Natural killer cell treated with Interleukin-12 subunit alpha and Interleukin-12 subunit beta and Interleukin-15 and Interleukin-18, amount 100 ng/mL, for 72 hours (primary cell): Measurements from ENCODE around the gene ACOXL. TPM values are rescaled to one million over a fixed set of nuclear protein-coding genes. Genes with fewer than 3 reads are reported as not detected.

ENCODE experiments used
- ATAC-seq, 2 donors: fragments of 150-1000 bp; cut with Tn5 transposase in 1 of 2; sonication (Bioruptor Pico), chemical (Tn5 transposase) in 1 of 2; 2 replicates each; pipeline ENCODE4 v1.10.0; 2021
- DNase-seq: peaks from one replicate; pipeline ENCODE4 v3.0.0; 2022; ENCODE audit warnings: low spot score
- H3K27ac Mint-ChIP-seq, 2 donors: 1 replicate in 1 of 2; 2 replicates in 1 of 2; pipeline ENCODE4 v1.8.0; 2022; ENCODE audit warnings: mixed read lengths in 2 of 2, mild to moderate bottlenecking in 1 of 2, moderate library complexity in 1 of 2
- H3K27me3 Mint-ChIP-seq, 2 donors: 1 replicate in 1 of 2; 2 replicates in 1 of 2; pipeline ENCODE4 v1.8.0; 2022; ENCODE audit warnings: mixed read lengths in 2 of 2
- H3K36me3 Mint-ChIP-seq: one replicate; pipeline ENCODE4 v1.8.0; 2022; ENCODE audit warnings: mixed read lengths
- H3K4me1 Mint-ChIP-seq, 2 donors: 1 replicate in 1 of 2; 2 replicates in 1 of 2; pipeline ENCODE4 v1.8.0; 2022; ENCODE audit warnings: low read depth in 2 of 2, mixed read lengths in 2 of 2, mild to moderate bottlenecking in 1 of 2
- H3K4me3 Mint-ChIP-seq: one replicate; pipeline ENCODE4 v1.8.0; 2022; ENCODE audit warnings: mixed read lengths
- H3K9me3 Mint-ChIP-seq: 2 replicates; pipeline ENCODE4 v1.8.0; 2022; ENCODE audit warnings: mixed read lengths
- total RNA-seq, 2 donors: library from RNA; stranded (reverse); gene quantifications; one replicate each; pipeline ENCODE4 v1.2.3, GENCODE V29; 2022

ACOXL gene
- total RNA-seq, 2 donors from 2014 or later: 1.4 to 2.5 TPM

GRCh38 chr2:110881908-110882307 lies 149.5 kb downstream of the ACOXL start:
- peak overlapping the region in 1 of 2 donors; percentile 26 for H3K27ac Mint-ChIP-seq
- H3K4me1 Mint-ChIP-seq: peaks cover 17 to 25% of the 10 kb centered on the region in 2 donors
- no peak for DNase-seq
- peaks cover 6 to 14% of the 10 kb centered on the region in 2 donors for H3K27me3 Mint-ChIP-seq
- H3K4me3 Mint-ChIP-seq: peak overlapping the region; percentile 72
- ATAC-seq: peak; percentile 87 to 97
- peaks cover 3% of the 10 kb centered on the region for H3K9me3 Mint-ChIP-seq
- peaks cover 16% of the 10 kb centered on the region for H3K36me3 Mint-ChIP-seq

- H3K36me3 Mint-ChIP-seq: peaks cover 8% of the 10 kb centered on the region
- peaks cover 11 to 12% of the 10 kb centered on the region in 2 donors for H3K4me1 Mint-ChIP-seq
- H3K27ac Mint-ChIP-seq: no peak overlapping the region
- no peak overlapping the region for H3K4me3 Mint-ChIP-seq
- H3K27me3 Mint-ChIP-seq: peaks cover 4 to 12% of the 10 kb centered on the region in 2 donors
- DNase-seq: no peak
- no peak for ATAC-seq
- H3K9me3 Mint-ChIP-seq: peaks cover 3% of the 10 kb centered on the region
Observed at GRCh38 chr2:110883406-110883805, 151.0 kb downstream of the ACOXL start.

GRCh38 chr2:110885256-110885655 lies 152.9 kb downstream of the ACOXL start:
- H3K27ac Mint-ChIP-seq: no peak overlapping the region
- H3K27me3 Mint-ChIP-seq: peaks cover 7% of the 10 kb centered on the region in 2 donors
- ATAC-seq: no peak
- no peak overlapping the region for H3K4me3 Mint-ChIP-seq
- no peak for DNase-seq
- H3K4me1 Mint-ChIP-seq: peaks cover 11 to 12% of the 10 kb centered on the region in 2 donors
- peaks cover 3% of the 10 kb centered on the region for H3K9me3 Mint-ChIP-seq
- peaks cover 7% of the 10 kb centered on the region for H3K36me3 Mint-ChIP-seq

- no peak overlapping the region for H3K27ac Mint-ChIP-seq
- no peaks in the 10 kb centered on the region for H3K9me3 Mint-ChIP-seq
Observed at GRCh38 chr2:110886826-110887573, 154.6 kb downstream of the ACOXL start.

GRCh38 chr2:110888411-110888810 lies 156.0 kb downstream of the ACOXL start:
- DNase-seq (no peak), ATAC-seq (no peak)
- Mint-ChIP-seq H3K4me1 (peaks cover 0 to 3% of the 10 kb centered on the region in 2 donors), H3K36me3 (no peaks in the 10 kb centered on the region), H3K27ac (no peak overlapping the region), H3K27me3 (peaks cover 7% of the 10 kb centered on the region in 2 donors), H3K9me3 (no peaks in the 10 kb centered on the region), H3K4me3 (no peak overlapping the region)

More at GRCh38 chr2:110886826-110887573, 154.6 kb downstream of the ACOXL start:
- H3K27me3 Mint-ChIP-seq: peaks cover 4 to 7% of the 10 kb centered on the region in 2 donors
- DNase-seq (no peak), ATAC-seq (no peak)
- H3K4me1 Mint-ChIP-seq: peaks cover 4 to 5% of the 10 kb centered on the region in 2 donors
- H3K36me3 Mint-ChIP-seq: no peaks in the 10 kb centered on the region
- no peak overlapping the region for H3K4me3 Mint-ChIP-seq

- Mint-ChIP-seq H3K9me3 (peaks cover 3% of the 10 kb centered on the region), H3K27ac (no peak overlapping the region), H3K27me3 (peaks cover 13 to 23% of the 10 kb centered on the region in 2 donors), H3K4me1 (peaks cover 0 to 3% of the 10 kb centered on the region in 2 donors), H3K36me3 (peaks cover 20% of the 10 kb centered on the region), H3K4me3 (no peak overlapping the region)
- ATAC-seq (no peak), DNase-seq (no peak)
Observed at GRCh38 chr2:110891626-110892025, 159.3 kb downstream of the ACOXL start.

GRCh38 chr2:110896226-110896625 lies 163.9 kb downstream of the ACOXL start:
- H3K4me1 Mint-ChIP-seq: no peaks in the 10 kb centered on the region
- H3K36me3 Mint-ChIP-seq: peaks cover 20% of the 10 kb centered on the region
- peaks cover 14 to 23% of the 10 kb centered on the region in 2 donors for H3K27me3 Mint-ChIP-seq
- DNase-seq: no peak
- no peak overlapping the region for H3K27ac Mint-ChIP-seq
- H3K4me3 Mint-ChIP-seq: no peak overlapping the region
- peaks cover 3% of the 10 kb centered on the region for H3K9me3 Mint-ChIP-seq
- no peak for ATAC-seq

GRCh38 chr2:110897966-110898365 lies 165.6 kb downstream of the ACOXL start:
- H3K27me3 Mint-ChIP-seq: peaks cover 13 to 23% of the 10 kb centered on the region in 2 donors
- ATAC-seq (no peak), DNase-seq (no peak)
- H3K36me3 Mint-ChIP-seq: peaks cover 20% of the 10 kb centered on the region
- H3K4me1 Mint-ChIP-seq: no peaks in the 10 kb centered on the region
- peak overlapping the region in 1 of 2 donors; percentile 8 for H3K27ac Mint-ChIP-seq
- peaks cover 3% of the 10 kb centered on the region for H3K9me3 Mint-ChIP-seq
- no peak overlapping the region for H3K4me3 Mint-ChIP-seq

- Mint-ChIP-seq H3K9me3 (peaks cover 6% of the 10 kb centered on the region), H3K27me3 (peaks cover 17 to 18% of the 10 kb centered on the region in 2 donors), H3K4me1 (peaks cover 9 to 14% of the 10 kb centered on the region in 2 donors), H3K4me3 (no peak overlapping the region), H3K27ac (no peak overlapping the region), H3K36me3 (peaks cover 14% of the 10 kb centered on the region)
- DNase-seq: no peak
- ATAC-seq: no peak
Observed at GRCh38 chr2:110900191-110900590, 167.8 kb downstream of the ACOXL start.

- H3K27me3 Mint-ChIP-seq: peaks cover 0 to 9% of the 10 kb centered on the region in 2 donors
- peaks cover 3% of the 10 kb centered on the region for H3K9me3 Mint-ChIP-seq
- H3K27ac Mint-ChIP-seq: peak overlapping the region in 1 of 2 donors; percentile 10
- H3K4me1 Mint-ChIP-seq: peaks cover 11 to 20% of the 10 kb centered on the region in 2 donors
- ATAC-seq: no peak
- no peaks in the 10 kb centered on the region for H3K36me3 Mint-ChIP-seq
- H3K4me3 Mint-ChIP-seq: no peak overlapping the region
- no peak for DNase-seq
Observed at GRCh38 chr2:110903548-110903947, 171.2 kb downstream of the ACOXL start.

- peaks cover 12 to 26% of the 10 kb centered on the region in 2 donors for H3K4me1 Mint-ChIP-seq
- H3K36me3 Mint-ChIP-seq: no peaks in the 10 kb centered on the region
- H3K9me3 Mint-ChIP-seq: peaks cover 3% of the 10 kb centered on the region
- peak in 1 of 2 donors; percentile 34 for ATAC-seq
- peaks cover 0 to 9% of the 10 kb centered on the region in 2 donors for H3K27me3 Mint-ChIP-seq
- H3K4me3 Mint-ChIP-seq: no peak overlapping the region
- peak overlapping the region in 1 of 2 donors; percentile 10 for H3K27ac Mint-ChIP-seq
- DNase-seq: no peak
Observed at GRCh38 chr2:110904116-110904778, 171.9 kb downstream of the ACOXL start.

- Mint-ChIP-seq H3K36me3 (peaks cover under 1% of the 10 kb centered on the region), H3K27ac (peak overlapping the region in 1 of 2 donors; percentile 10), H3K27me3 (peaks cover 0 to 9% of the 10 kb centered on the region in 2 donors), H3K4me1 (peaks cover 17 to 31% of the 10 kb centered on the region in 2 donors), H3K4me3 (no peak overlapping the region), H3K9me3 (peaks cover 3% of the 10 kb centered on the region)
- DNase-seq (no peak), ATAC-seq (peak in 1 of 2 donors; percentile 31)
Observed at GRCh38 chr2:110904779-110905148, 172.4 kb downstream of the ACOXL start.

GRCh38 chr2:110905217-110905616 lies 172.8 kb downstream of the ACOXL start:
- no peak overlapping the region for H3K4me3 Mint-ChIP-seq
- no peak for DNase-seq
- peaks cover 6% of the 10 kb centered on the region for H3K9me3 Mint-ChIP-seq
- H3K4me1 Mint-ChIP-seq: peaks cover 22 to 35% of the 10 kb centered on the region in 2 donors
- H3K27me3 Mint-ChIP-seq: peaks cover 0 to 9% of the 10 kb centered on the region in 2 donors
- H3K36me3 Mint-ChIP-seq: peaks cover 5% of the 10 kb centered on the region
- H3K27ac Mint-ChIP-seq: peak overlapping the region in 1 of 2 donors; percentile 10
- ATAC-seq: no peak
